D721Med (cell line): Measurements from ENCODE around the gene BRD1.

ENCODE experiments used
- DNase-seq: peaks from one replicate; pipeline ENCODE4 v3.0.0; 2011; ENCODE audit warnings: low spot score; ENCODE audit not compliant: insufficient read length
- FAIRE-seq: peaks from 2 replicates; lab custom pipeline; 2011; peaks lifted over from hg19 to GRCh38; lab: Jason Lieb, UNC
- TF ChIP-seq, protein P1 (sequence below): IDR thresholded peaks from 2 replicates; pipeline ENCODE4 v1.5.1; 2012; ENCODE audit warnings: mild to moderate bottlenecking, control low read depth; ENCODE audit not compliant: insufficient read depth; ENCODE audit errors: missing control alignments

BRD1 gene

DNA sequence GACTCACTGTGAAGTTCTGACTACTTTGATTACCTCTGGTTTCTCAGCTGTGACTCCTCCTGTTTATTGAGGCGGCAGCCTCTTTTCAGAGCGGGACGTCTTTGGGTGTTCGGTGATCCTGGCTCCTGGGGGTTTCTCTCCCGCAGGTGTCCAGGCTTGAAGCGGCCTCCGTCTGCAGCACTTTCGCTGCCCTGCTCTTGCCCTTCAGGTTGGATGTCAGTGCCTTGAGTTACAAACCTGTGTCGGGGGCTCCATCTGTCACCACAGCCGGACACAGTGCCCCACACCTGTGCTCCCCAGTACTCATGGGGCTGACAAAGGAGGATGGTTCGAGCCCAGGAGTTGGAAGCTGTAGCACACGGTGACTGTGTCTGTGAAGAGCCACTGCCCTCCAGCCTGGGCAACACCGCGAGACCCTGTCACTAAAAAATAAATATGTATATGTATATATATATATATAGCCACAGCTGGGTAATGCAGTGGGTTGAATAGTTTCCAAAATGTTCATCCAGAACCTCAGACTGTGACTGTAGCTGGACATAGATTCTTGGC is 104.1 kb downstream of the BRD1 start:
- FAIRE-seq, result no peak

More for the DNA sequence above, 104.1 kb downstream of the BRD1 start:
- TF ChIP-seq, protein P1, sequence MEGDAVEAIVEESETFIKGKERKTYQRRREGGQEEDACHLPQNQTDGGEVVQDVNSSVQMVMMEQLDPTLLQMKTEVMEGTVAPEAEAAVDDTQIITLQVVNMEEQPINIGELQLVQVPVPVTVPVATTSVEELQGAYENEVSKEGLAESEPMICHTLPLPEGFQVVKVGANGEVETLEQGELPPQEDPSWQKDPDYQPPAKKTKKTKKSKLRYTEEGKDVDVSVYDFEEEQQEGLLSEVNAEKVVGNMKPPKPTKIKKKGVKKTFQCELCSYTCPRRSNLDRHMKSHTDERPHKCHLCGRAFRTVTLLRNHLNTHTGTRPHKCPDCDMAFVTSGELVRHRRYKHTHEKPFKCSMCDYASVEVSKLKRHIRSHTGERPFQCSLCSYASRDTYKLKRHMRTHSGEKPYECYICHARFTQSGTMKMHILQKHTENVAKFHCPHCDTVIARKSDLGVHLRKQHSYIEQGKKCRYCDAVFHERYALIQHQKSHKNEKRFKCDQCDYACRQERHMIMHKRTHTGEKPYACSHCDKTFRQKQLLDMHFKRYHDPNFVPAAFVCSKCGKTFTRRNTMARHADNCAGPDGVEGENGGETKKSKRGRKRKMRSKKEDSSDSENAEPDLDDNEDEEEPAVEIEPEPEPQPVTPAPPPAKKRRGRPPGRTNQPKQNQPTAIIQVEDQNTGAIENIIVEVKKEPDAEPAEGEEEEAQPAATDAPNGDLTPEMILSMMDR, result no peak
- no peak for DNase-seq
